Nephron (organoid): Measurements from ENCODE around the gene TUBGCP6.

Source experiments
- H3K27ac Mint-ChIP-seq, 3 experiments: 2 replicates each; pipeline ENCODE4 v1.8.0; 2020; ENCODE audit warnings: mixed read lengths in 3 of 3, mild to moderate bottlenecking in 2 of 3, moderate library complexity in 1 of 3
- H3K27me3 Mint-ChIP-seq: 2 replicates; pipeline ENCODE4 v1.8.0; 2021; ENCODE audit warnings: low read depth, mild to moderate bottlenecking, moderate library complexity, mixed read lengths
- H3K36me3 Mint-ChIP-seq: 2 replicates; pipeline ENCODE4 v1.8.0; 2020; ENCODE audit warnings: low read depth, mixed read lengths
- H3K4me1 Mint-ChIP-seq: 2 replicates; pipeline ENCODE4 v1.8.0; 2020; ENCODE audit warnings: mixed read lengths
- H3K4me3 Mint-ChIP-seq, 3 experiments: 2 replicates each; pipeline ENCODE4 v1.8.0; 2020; ENCODE audit warnings: mild to moderate bottlenecking in 3 of 3, mixed read lengths in 3 of 3, moderate library complexity in 2 of 3
- H3K9me3 Mint-ChIP-seq: 2 replicates; pipeline ENCODE4 v1.8.0; 2020; ENCODE audit warnings: mixed read lengths
- TF ChIP-seq, protein P1 (sequence below), 3 experiments: fragments of 200-600 bp; sonication (generic); IDR thresholded peaks; one replicate each; pipeline ENCODE4 v1.5.0; 2021; ENCODE audit warnings: antibody characterized with exemption in 3 of 3; ENCODE audit not compliant: unreplicated experiment in 3 of 3

The TUBGCP6 gene

DNA sequence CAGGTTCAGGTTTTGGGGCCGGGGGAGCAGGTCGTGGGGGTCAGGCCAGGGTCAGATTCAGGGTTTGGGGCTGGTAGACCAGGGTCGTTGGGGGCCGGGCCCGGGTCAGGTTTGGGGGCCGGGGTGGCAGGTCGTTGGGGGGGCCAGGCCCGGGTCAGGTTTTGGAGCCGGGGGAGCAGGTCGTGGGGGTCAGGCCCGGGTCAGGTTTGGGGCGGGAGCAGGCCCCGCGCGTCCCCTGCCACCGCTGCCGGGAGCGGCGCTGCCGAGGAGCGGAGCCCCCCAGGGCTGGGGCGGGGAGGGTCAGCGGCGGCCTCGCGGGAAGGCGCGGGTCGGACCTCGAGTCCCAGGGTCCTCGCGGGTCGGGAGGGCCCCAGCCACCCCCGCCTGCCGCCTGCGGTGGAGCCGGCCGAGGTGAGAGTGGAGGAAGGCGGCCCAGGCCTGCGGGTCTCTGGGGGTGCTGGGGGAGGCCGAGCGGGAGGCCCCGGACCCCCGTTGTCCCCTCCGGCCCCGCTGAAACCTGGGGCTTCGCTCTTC lies 58.6 kb downstream of the TUBGCP6 start:
- peaks cover 12% of the 10 kb centered on the region for H3K4me1 Mint-ChIP-seq
- no peaks in the 10 kb centered on the region for H3K9me3 Mint-ChIP-seq
- no peaks in the 10 kb centered on the region for H3K27me3 Mint-ChIP-seq
- peak overlapping the region; percentile 80 to 89 (median 83) for H3K27ac Mint-ChIP-seq
- H3K4me3 Mint-ChIP-seq: peak overlapping the region; percentile 95 to 98 (median 96)
- peaks cover 1% of the 10 kb centered on the region for H3K36me3 Mint-ChIP-seq
- TF ChIP-seq, protein P1, sequence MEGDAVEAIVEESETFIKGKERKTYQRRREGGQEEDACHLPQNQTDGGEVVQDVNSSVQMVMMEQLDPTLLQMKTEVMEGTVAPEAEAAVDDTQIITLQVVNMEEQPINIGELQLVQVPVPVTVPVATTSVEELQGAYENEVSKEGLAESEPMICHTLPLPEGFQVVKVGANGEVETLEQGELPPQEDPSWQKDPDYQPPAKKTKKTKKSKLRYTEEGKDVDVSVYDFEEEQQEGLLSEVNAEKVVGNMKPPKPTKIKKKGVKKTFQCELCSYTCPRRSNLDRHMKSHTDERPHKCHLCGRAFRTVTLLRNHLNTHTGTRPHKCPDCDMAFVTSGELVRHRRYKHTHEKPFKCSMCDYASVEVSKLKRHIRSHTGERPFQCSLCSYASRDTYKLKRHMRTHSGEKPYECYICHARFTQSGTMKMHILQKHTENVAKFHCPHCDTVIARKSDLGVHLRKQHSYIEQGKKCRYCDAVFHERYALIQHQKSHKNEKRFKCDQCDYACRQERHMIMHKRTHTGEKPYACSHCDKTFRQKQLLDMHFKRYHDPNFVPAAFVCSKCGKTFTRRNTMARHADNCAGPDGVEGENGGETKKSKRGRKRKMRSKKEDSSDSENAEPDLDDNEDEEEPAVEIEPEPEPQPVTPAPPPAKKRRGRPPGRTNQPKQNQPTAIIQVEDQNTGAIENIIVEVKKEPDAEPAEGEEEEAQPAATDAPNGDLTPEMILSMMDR (IDR thresholded peaks at IDR 0.05; ENCODE audit: unreplicated experiment in 3 of 3): no peak

DNA sequence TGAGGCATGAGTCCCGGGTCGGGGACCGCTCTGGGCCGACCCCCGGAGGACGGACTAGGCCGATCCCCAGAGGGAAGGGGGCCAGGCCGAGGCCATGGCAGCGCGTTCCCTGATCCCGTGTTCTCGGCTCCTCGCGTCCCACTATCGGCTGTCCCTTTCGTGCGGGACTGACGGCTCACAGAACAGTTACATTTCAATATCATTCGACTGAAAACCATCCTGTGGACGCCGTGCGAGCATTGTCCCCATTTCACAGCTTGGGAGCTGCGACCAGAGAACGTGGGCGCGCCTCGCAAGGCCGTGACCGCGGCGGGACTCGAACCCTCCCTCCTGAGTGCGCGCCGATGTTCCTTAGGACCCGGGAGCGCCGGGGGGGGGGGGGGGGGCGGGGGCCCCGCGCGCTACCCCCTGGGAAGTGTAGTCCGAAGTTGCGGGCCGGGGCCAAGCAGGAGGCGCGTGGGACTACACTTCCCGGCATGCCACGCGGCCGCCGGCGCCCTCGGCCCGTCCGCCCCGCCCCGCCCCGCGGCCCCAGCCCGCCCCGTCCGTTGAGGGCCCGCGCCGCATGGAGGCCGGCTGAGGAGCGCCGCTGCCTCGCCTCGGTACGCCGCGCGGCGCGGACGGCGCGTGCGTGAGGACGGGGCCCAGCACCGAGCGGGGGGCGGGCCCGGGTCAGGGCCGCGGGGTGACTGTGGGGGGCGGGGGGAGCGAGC lies 59.3 kb downstream of the TUBGCP6 start, which contains the start of gene TRABD:
Gene TRABD, plus strand, starts transcription at position 539 of the 713 bp plus-strand sequence. CDS start 7,148 bp downstream, outside the sequence.
- H3K4me3 Mint-ChIP-seq: peak within 1 kb of the TSS; percentile 95 to 98 (median 96)
- peak within 1 kb of the TSS; percentile 80 to 89 (median 83) for H3K27ac Mint-ChIP-seq
- TF ChIP-seq, protein P1 (IDR thresholded peaks at IDR 0.05; ENCODE audit: unreplicated experiment in 3 of 3): no peak
- H3K27me3 Mint-ChIP-seq: no peaks in the 10 kb centered on the region
- no peaks in the 10 kb centered on the region for H3K36me3 Mint-ChIP-seq
- H3K4me1 Mint-ChIP-seq: peaks cover 10% of the 10 kb centered on the region
- H3K9me3 Mint-ChIP-seq: no peaks in the 10 kb centered on the region

DNA sequence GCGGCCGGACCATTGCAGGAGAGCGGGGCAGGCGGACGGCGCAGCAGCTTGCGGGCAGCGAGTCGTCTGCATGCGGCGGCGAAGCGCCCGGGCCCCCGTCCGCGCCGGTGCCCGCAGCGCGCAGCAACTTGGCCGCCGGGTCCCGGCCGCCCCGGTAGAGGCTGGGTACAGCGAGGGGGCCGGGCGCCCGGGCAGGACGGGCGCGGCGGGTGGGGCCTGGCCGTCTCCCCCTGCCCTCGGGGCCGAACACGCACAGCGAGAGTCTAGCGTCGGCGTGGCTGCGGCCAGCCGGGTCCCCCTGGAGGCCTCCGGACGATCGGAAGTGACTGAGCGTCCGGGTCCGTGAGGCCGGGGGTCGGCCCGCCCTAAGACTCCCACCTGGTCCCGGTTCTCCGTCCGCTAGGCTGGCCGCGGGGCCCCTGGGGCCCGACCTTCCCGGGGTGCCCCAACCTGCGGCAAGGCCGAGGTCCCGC lies 59.9 kb downstream of the TUBGCP6 start:
- TF ChIP-seq, protein P1 (IDR thresholded peaks at IDR 0.05; ENCODE audit: unreplicated experiment in 3 of 3): no peak
- H3K4me3 Mint-ChIP-seq: no peak overlapping the region
- no peaks in the 10 kb centered on the region for H3K9me3 Mint-ChIP-seq
- no peaks in the 10 kb centered on the region for H3K36me3 Mint-ChIP-seq
- H3K4me1 Mint-ChIP-seq: peaks cover 9% of the 10 kb centered on the region
- no peak overlapping the region for H3K27ac Mint-ChIP-seq
- no peaks in the 10 kb centered on the region for H3K27me3 Mint-ChIP-seq

DNA sequence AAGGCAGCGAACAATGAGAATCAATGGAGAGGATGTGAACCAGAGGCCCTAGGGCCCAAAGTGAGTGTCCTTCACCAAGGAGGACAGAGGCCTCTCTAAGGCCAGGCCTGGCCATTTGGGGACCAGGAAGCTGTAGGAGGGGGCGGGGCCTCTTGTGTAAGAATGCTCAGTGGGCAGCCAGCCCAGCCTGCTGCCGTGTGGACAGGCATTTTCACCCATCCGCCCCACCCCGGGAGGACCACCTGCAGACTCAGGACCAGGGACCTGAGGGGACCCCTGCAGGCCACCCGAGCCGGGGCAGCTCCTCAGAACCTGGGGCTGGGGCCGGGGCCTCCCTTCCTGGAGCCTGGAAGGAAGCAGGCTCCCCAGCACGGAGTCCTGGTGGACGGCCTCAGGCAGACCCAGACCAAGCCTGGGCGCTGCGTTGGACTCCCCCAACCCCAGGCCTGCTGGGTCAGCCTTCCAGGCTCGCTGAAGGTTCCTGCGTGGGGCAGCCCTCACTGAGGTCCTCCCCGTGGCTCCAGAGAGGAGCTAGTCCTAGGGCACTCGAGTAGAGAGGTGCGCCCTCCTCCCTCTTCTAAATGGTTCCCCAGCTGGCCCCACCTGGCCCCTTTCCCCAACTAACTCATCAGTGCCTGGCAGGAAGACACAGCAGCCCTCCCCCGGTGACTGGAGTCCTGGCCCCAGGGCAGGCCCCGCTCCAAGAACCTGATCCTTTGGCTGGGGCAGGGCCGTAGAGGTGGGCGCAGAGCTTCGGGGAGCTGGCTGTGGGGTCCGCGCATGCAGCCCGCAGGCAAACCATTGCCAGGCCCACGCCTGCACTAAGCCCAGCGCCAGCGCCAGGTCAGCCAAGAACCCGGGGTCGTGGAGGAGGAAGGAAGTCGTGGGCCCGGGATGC lies 60.6 kb downstream of the TUBGCP6 start:
- Mint-ChIP-seq H3K27ac (no peak overlapping the region), H3K4me1 (peaks cover 6% of the 10 kb centered on the region), H3K27me3 (no peaks in the 10 kb centered on the region), H3K4me3 (peak overlapping the region; percentile 61 to 64 (median 64)), H3K9me3 (no peaks in the 10 kb centered on the region), H3K36me3 (no peaks in the 10 kb centered on the region)
- TF ChIP-seq, protein P1 (IDR thresholded peaks at IDR 0.05; ENCODE audit: unreplicated experiment in 3 of 3): no peak

DNA sequence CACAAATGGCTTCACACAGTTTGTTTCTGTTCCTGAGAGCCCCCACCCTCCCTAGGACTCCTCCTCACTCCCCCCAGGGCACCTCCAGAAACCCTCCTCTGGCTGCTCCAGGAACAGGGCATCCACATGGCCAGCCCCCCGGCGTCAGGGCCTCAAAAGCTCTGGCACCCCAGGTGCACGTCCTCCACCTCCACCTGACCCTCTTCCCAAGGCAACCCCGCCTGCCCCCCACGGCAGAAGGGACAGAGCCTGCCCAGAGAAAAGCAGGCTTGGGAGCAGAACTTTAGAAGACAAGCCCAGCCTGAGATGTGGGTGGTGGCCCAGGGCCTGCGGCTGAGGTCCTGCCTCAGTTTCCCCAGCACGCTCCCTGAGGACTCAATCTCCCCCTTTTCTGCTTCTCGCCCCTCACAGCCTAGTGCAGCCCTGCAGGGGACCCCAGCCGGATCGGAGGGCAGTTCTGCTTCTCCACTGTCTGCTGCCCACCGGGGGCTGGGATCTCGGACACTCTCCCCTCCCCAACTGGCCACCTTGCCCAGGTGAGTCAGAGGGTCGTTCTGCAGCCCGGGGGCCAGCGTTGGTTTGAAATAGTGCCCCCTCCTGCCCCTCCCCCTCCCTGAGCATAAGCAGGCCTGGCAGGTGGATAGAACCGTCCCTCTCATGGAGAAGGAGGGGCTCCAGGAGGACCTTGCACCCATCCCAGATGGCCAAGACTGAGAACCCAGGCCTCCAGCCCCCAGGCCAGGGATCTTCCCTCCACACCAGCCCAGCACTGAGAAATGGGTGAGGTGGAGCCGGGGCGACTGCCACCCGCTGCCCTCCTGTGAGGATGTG lies 61.5 kb downstream of the TUBGCP6 start:
- TF ChIP-seq, protein P1 (IDR thresholded peaks at IDR 0.05; ENCODE audit: unreplicated experiment in 3 of 3): no peak
- Mint-ChIP-seq H3K4me3 (peak overlapping the region; percentile 52 to 64 (median 61)), H3K27ac (no peak overlapping the region), H3K9me3 (no peaks in the 10 kb centered on the region), H3K36me3 (no peaks in the 10 kb centered on the region), H3K27me3 (no peaks in the 10 kb centered on the region), H3K4me1 (peaks cover 6% of the 10 kb centered on the region)
